HS-27A (cell line): Measurements from ENCODE around the gene MTSS2.
A peak's percentile ranks its signal among the peaks of the same experiment; 100 is the strongest.

ENCODE experiments used
- DNase-seq: peaks from one replicate; pipeline ENCODE4 v3.0.0-alpha.2; 2012; ENCODE audit warnings: low read depth, missing footprints

Gene MTSS2

DNA sequence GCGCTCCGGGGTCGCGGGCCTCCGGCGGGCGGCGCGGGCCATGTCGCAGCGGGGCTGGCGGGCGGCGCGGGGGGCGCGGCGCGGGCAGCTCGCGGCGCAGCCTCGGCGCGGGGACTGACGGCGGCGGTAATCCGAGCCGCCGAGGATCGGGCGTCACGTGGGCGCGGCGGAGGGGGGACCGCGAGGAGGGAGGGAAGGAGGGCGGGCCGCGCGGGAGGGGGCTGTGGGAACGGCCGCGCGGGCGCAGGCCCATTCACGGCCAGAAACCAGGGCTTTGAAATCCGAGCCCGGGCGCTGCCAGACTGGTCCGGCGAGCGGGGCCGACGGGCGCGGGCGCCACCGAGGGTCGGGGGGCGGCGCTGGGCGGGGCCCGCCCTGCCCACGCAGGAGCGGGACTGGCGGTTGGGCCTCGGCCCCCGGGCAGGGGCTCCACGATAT is at the start of gene MTSS2:
Gene MTSS2 (minus strand): TSS at position 116 of the 438 bp plus-strand sequence. CDS start 262 bp downstream, outside the sequence.
- no peak for DNase-seq

DNA sequence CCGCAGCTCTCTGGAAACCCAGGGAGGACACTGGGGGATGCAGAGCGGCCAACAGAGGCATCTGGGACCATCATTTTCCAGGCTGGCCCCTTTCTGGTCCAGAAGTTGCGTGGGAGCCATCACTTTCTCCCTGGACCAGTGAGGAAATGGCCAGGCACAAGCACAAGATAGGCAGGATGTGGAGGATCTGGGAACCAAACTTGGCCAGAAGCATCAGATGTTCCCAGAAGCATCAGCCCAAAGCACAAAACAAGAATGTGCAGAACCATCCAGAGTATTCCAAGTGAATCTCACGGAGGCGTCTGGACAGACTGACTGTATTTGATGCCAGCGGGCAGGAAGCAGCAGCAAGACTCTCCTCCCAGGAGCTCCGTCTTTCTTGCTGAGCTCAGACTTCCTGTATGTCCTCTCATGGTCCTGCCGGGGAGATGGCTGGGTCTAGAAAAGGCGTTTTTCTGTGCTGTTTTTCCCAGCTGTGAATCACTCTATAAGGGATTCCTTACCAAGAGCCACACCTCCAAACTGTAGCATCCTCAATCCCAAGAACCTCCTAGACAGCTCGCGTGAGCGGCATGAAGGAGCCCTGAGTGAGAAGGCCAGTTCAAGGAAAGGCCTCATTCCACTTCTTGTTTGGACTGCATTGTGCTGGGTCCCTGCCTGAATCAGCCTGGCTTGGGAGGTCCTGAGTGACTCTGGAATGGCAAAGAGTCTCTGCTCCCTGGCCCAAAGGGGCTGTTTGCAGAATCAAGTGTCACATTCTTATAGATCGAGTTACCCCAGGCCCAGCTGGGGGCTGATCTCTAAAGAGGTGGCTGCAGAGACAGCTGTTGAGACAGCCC is 49.5 kb upstream of the MTSS2 start:
- no peak for DNase-seq

GRCh38 chr16:70734522-70735095 is 48.8 kb upstream of the MTSS2 start:
- DNase-seq = no peak

DNA sequence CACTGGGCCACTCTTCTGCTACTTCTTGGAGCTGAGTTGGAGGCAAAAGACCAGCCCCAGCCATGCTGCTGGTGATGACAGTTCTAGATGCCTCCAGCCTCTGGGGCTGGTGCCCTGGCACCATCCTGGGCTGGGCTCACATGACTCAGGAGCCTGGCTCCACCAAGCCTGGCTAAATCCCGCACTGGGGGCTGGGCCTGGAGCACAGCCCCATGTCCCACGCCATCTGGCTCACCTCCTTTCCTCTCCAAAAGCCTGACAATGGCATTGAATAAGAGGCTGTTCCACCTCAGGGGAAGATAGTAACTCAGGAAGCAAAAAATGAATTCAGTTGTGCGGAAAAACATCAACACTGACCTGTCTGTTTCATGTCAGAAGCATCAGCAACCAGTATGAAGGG is 45.1 kb upstream of the MTSS2 start:
- DNase-seq = no peak

GRCh38 chr16:70730031-70730430 is 44.2 kb upstream of the MTSS2 start:
- DNase-seq = no peak

GRCh38 chr16:70729292-70729691 is 43.4 kb upstream of the MTSS2 start:
- no peak for DNase-seq

- DNase-seq = no peak
Measured at GRCh38 chr16:70728150-70728549, 42.3 kb upstream of the MTSS2 start.

DNA sequence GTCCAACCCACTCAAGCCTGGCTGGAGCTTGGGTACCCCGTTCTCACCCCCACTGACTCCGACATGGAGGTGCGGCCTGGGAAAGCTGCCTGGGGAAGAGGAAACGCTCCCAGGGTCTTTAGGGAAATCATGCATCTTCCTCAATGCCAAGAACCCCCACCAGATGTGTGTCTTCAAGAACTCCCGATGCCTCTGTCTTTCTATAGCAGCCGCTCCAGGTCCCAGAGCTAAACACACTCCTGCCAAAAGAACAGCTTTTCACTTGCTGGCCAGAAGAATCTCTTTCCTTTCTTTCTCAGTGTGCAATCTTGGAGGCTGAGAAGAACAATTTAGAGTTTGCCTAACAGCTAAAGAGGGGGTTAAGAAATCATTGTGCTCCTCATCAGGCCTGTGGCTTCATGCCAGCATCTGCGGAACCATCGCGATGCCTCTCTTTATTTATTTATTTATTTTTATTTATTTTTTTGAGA is 41.1 kb upstream of the MTSS2 start:
- DNase-seq = no peak

- no peak for DNase-seq
Measured at GRCh38 chr16:70725912-70726828, 40.3 kb upstream of the MTSS2 start.

DNA sequence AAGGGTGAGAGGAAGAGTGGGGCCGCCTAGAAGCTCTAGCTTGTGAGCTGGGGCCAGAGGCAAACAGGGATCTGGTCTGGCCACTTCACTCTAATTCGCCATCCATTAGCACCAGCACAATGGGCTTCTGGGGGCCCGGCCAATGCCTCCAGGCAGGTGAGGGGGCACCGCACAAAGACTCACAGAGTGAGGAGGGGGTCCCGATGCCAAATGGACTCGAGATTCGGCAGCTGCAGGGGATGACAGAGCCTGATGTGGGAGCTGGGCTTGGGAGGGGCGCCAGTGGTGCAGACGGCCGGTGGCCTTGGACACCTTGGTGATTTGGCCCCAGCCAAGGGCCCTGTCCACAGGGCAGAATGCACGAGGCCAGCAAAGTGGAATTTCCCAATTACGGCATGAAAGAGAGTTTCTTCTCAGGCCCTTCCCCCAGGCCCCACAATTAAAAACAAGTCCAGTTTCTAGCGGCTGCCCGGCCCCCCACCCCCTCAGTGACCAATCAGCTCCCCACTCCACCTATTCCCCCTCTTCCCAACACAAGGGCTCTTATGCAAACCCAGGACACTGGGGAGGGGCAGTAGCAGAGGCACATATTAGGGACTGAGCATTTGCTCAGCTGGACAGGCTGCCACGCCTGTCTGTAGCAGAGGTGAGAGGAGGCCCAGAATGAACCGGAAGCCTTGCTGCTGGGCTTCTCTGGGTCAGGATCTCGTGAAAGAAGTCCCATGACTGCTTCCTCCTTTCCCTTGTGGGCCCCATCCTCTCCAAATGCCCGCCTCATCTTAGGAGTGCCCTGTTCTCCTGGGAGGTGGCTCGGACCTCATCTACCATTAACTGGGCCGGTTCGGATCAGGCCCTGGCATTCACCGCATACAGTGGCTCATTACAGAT is 39.4 kb upstream of the MTSS2 start:
- DNase-seq = no peak

GRCh38 chr16:70724146-70725023 is 38.5 kb upstream of the MTSS2 start:
- DNase-seq = no peak

GRCh38 chr16:70723740-70724145 is 37.9 kb upstream of the MTSS2 start:
- DNase-seq = no peak

GRCh38 chr16:70721202-70721963 is 35.5 kb upstream of the MTSS2 start:
- no peak for DNase-seq

DNA sequence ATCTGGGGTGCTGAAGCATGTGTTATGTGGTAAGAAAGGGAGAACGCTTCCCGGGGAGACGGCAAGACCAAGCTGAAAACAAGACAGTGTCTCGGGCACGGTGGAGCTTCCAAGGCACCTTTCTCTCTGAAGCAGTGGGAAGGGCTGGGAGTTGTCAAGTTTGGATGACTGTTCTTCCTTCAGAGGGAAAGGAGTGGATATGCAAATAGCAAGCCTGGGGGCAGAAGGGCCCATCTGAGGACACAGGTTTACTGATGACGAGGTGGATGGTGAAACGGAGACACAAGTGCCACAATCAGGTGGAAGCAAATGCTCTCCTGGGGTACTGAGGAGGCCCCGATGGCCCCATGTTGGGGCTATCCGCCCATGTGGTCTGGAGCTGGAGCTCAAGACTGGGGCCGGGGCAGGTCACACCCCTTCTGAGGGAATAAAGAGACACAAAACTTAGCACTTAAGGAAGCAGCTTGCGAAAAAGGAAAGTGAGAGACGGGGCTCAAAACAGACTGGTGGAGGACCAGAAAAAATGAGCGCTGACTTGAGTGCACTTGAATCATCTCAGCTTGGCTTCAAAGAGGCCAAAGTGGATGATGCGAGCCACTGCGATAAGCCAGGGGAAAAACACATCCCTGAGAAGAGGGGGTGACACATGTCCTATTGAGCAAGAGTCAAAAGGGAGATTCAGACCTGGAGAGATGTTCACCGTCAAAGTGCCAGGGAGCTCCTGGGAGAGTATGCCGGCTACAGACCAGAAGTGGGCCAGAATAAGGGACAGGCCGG is 34.8 kb upstream of the MTSS2 start:
- no peak for DNase-seq

GRCh38 chr16:70717065-70717464 is 31.2 kb upstream of the MTSS2 start:
- no peak for DNase-seq

DNA sequence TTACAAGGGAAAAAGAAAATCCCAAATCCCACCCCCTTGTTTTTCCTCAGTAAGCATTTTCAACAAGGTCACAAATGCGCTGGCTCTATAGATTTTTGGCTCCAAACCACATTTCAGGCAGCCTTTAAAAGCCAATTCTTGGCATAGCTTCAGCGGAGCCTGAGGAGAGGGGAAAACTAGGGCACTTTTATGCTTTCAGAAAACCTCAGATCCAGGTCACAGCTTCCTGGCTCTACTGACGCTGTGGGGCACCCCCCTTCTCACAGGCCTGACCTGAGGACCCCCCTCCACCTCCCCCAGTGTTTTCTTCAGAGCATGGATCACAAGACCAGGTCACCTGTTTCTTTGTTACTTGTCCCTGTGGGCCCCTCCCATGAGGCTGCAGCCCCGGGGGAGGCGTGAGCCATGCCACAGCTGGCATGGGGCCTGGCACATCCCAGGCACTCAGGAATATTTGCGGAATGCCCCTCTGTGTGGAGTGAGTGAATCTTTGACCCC is 30.1 kb upstream of the MTSS2 start:
- no peak for DNase-seq

GRCh38 chr16:70715055-70715858 is 29.4 kb upstream of the MTSS2 start:
- DNase-seq = peak; percentile 99

DNA sequence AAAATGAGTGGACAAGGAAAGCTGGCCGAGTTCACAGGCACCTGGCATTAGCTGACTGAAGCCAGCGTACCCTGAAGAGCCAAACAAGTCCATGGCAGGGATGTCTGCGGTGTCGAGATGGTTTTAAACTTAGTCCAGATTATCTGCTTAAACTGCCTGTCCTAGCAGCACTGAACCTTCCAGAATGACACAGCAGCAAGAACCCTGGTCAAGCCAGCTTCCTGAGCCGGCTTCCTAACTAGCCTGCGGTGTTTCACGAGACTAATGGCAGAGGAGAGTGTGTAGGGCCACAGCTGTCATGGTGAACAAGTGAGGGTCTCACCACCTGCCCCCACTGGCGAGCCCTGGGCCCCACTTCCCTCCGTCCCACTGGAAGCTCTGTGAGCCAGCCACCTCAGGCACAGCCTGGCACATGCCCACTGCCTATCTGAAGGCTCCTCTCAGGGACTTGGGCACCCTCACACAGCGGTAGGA is 28.8 kb upstream of the MTSS2 start:
- no peak for DNase-seq
